DOHH2 (cell line): ENCODE results near the gene ACTA1.

Experiments used
- EZH2phosphoT487 ChIP-seq: fragments of 200-600 bp; sonication (generic); IDR thresholded peaks from 2 replicates; pipeline ENCODE4 v1.6.1; 2017; ENCODE audit warnings: borderline replicate concordance, mild to moderate bottlenecking, antibody characterized with exemption, low read length, moderate library complexity, mixed read lengths
- TF ChIP-seq, protein P1 (sequence below): fragments of 200-600 bp; sonication (generic); IDR thresholded peaks from one replicate; pipeline ENCODE4 v1.5.1; 2014; ENCODE audit warnings: antibody characterized with exemption, mild to moderate bottlenecking, low read depth, low read length; ENCODE audit not compliant: poor library complexity, severe bottlenecking

DNA sequence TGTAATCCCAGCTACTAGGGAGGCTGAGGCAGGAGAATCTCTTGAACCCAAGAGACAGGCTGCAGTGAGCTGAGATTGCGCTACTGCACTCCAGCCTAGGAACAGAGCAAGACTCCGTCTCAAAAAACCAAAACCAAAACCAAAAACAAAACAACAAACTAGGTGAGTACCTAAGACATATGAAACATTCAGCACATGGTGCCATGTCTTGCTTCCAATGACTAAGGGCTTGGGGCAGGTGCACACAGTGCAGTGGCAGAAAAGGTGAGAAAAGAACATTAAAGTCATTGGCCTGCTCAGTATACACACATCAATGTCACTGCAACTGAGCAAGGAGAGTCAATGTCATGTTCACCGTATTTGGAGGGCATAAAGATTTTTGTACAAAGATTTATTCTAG, 4.1 kb upstream of the ACTA1 start:
- TF ChIP-seq, protein P1, sequence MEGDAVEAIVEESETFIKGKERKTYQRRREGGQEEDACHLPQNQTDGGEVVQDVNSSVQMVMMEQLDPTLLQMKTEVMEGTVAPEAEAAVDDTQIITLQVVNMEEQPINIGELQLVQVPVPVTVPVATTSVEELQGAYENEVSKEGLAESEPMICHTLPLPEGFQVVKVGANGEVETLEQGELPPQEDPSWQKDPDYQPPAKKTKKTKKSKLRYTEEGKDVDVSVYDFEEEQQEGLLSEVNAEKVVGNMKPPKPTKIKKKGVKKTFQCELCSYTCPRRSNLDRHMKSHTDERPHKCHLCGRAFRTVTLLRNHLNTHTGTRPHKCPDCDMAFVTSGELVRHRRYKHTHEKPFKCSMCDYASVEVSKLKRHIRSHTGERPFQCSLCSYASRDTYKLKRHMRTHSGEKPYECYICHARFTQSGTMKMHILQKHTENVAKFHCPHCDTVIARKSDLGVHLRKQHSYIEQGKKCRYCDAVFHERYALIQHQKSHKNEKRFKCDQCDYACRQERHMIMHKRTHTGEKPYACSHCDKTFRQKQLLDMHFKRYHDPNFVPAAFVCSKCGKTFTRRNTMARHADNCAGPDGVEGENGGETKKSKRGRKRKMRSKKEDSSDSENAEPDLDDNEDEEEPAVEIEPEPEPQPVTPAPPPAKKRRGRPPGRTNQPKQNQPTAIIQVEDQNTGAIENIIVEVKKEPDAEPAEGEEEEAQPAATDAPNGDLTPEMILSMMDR, result no peak
- no peak for TF ChIP-seq EZH2phosphoT487
